ENCODE measurements around the gene NRCAM.

NRCAM gene

GRCh38 chr7:108193594-108194498 is 262.4 kb downstream of the NRCAM start:
- no peak for DNase-seq

- DNase-seq = no peak
Observed at GRCh38 chr7:108190891-108191290, 265.3 kb downstream of the NRCAM start.

GRCh38 chr7:108189733-108190388 is 266.4 kb downstream of the NRCAM start:
- DNase-seq = no peak

- no peak for DNase-seq
Observed at GRCh38 chr7:108188724-108189123, 267.5 kb downstream of the NRCAM start.

- no peak for DNase-seq
Observed at GRCh38 chr7:108181073-108181985, 274.9 kb downstream of the NRCAM start.

- DNase-seq = no peak
Observed at GRCh38 chr7:108178398-108178797, 277.8 kb downstream of the NRCAM start.

- no peak for DNase-seq
Observed at GRCh38 chr7:108171164-108171563, 285.1 kb downstream of the NRCAM start.

- no peak for DNase-seq
Observed at GRCh38 chr7:108170251-108170650, 286.0 kb downstream of the NRCAM start.

- DNase-seq = no peak
Observed at GRCh38 chr7:108167460-108167859, 288.8 kb downstream of the NRCAM start.

- DNase-seq = no peak
Observed at GRCh38 chr7:108166687-108167086, 289.5 kb downstream of the NRCAM start.

GRCh38 chr7:108165723-108166122 is 290.5 kb downstream of the NRCAM start:
- no peak for DNase-seq

- no peak for DNase-seq
Observed at GRCh38 chr7:108164946-108165345, 291.3 kb downstream of the NRCAM start.

- no peak for DNase-seq
Observed at GRCh38 chr7:108164342-108164741, 291.9 kb downstream of the NRCAM start.

- DNase-seq = no peak
Observed at GRCh38 chr7:108158776-108159175, 297.5 kb downstream of the NRCAM start.

- no peak for DNase-seq
Observed at GRCh38 chr7:108157606-108158335, 298.5 kb downstream of the NRCAM start.

GRCh38 chr7:108156897-108157605 is 299.2 kb downstream of the NRCAM start:
- no peak for DNase-seq

- no peak for DNase-seq
Observed at GRCh38 chr7:108152198-108152597, 304.0 kb downstream of the NRCAM start.

GRCh38 chr7:108149908-108150307 is 306.3 kb downstream of the NRCAM start:
- no peak for DNase-seq

GRCh38 chr7:108149119-108149518 is 307.1 kb downstream of the NRCAM start:
- DNase-seq = no peak

GRCh38 chr7:108147031-108147563 is 309.1 kb downstream of the NRCAM start:
- DNase-seq = no peak

GRCh38 chr7:108146070-108146842 is 310.0 kb downstream of the NRCAM start:
- no peak for DNase-seq
